Inferior parietal cortex (tissue), 1 donor: ENCODE results near the gene ABCB11.
A peak's percentile ranks its signal among the peaks of the same experiment; 100 is the strongest.

Experiments
- DNase-seq: peaks from one replicate; pipeline ENCODE4 v3.0.0-alpha.2; 2016; ENCODE audit errors: extremely low spot score

ABCB11 gene

DNA sequence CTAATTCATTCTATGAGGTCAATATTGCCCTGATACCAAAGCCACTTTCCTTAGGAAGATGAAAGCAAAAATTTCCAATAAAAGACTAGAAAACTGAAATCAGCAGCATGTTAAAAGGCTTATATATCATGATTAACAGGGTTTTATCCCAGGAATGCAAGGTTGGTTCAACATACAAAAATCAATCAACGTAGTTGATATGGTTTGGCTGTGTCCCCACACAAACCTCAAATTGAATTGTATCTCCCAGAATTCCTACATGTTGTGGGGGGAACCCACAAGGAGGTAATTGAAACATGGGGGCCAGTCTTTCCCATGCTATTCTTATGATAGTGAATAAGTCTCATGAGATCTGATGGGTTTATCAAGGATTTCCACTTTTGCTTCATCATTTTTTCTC, 11.7 kb upstream of the ABCB11 start:
- no peak for DNase-seq

DNA sequence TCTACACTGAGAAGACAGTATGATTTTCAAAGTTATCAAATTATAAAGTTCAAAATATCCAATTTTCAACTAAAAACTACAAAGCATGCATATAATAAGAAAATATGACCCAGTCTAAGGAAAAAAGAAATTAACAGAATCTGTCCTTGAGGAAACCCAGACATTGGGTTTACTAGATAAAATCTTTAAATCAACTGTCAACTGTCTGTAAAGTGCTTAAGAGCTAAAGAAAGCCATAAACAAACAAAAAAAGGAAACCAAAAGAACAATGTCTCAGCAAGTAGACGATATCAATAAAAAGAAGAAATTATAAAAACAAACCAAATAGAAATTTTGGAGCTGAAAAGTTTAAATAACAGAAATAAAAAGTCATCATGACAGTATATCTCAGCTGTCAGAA, 10.5 kb upstream of the ABCB11 start:
- DNase-seq, result no peak

- DNase-seq, result no peak
Measured at GRCh38 chr2:169039702-169040101, 8.6 kb upstream of the ABCB11 start.

DNA sequence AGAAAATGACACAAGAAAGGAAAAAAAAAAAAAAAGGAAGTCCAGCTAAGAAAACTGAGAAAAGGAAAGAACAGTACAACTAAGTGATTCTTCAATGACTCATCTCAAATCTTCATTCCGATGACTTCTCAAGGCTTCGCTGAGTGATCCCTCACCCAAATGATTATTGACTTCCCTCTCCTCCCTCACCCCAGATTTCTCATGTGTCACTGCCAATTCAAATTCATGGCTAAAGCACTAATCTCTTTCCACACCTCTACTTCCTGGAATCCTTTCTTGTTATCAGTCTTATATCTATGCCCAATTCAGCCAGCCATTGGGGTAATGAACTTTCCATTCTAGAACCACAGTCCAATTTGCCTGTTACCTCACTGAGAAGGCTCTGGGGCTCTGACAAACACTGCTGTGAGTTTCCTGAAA, 7.2 kb upstream of the ABCB11 start:
- DNase-seq, result no peak

GRCh38 chr2:169036736-169037440, 5.8 kb upstream of the ABCB11 start:
- DNase-seq, result no peak

GRCh38 chr2:169035887-169036286, 4.8 kb upstream of the ABCB11 start:
- DNase-seq, result no peak

DNA sequence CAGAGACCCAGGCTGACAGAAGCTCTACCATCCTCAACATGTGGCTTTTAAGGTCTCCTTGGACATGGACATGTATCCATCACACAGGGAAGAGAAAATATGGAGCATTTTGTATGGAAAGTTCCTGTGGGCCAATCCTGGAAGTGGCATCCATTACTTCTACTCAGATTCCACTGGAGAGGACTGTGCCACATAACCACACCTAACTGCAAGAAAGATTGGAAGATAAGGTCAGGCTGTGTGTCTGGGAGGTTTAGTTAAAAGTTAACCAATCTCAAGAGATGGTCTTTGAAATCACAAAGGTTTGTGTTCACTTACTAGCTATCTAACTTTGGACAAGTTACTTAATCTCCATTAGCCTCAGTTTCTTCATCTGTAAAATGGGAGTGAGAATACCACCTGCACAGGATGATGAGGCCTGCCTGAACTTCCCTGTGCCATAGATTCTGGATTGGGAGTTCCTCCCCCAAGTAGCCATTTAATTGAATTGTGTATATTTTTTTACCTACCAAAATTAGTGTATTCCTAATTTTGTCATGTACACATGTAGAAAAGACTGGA, 3.9 kb upstream of the ABCB11 start:
- DNase-seq, result no peak

DNA sequence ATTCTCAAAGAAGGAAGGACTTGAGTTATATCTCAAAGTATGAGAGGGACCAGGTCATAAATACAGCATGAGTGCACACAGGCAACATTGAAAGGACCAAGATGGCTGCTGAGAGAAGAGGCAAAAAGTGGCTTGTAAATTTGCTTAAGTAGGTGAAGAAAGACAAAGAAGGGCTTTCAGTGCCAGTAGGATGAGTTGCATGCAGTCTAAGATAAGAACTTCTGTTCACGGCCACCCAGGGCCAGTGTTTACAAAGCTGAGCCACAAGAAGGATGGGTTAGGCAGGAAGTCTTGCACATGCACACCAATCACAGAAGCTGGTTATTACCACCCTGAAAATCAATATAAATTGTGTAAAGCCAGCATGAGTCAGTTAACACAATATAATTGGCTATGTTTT, 3.1 kb upstream of the ABCB11 start:
- DNase-seq, result no peak

DNA sequence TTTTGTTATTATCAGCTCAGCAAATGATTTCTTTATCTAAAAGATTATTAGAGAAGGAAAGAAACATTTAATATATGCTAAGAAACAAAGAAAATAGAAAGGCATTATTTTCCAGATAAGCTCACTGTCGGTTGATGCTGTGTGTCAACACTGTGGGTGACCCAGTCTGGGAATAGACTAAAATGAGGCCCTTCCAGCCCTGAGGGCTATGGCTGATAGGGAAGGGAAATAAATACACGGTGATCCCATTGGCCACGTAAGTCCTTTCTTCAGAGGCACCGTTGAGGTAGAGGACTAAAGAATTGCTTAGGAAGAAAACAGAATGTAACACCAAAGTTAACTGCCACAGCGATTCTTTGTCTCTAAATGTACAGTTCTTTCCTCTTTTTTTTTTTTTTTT, 1.8 kb downstream of the ABCB11 start:
- no peak for DNase-seq

DNA sequence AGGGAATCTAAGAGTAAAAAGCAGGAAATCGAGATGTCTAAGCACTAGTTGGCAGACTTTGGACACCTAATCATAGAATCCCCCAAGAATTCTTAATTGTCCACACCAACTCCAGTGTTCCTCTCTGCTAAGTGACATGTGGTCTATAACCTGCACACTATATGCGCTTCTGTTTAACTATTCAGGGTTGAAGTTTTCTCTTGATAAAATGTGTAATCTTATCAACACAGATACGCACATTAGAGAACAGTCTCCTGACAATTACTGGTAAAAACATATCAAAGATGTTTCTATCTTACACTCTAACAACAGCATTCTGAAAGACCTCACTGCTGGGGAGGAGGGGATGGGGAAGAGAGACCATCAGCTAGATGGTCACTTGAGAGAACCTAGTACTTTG, 3.9 kb downstream of the ABCB11 start:
- no peak for DNase-seq

GRCh38 chr2:169026056-169026455, 5.1 kb downstream of the ABCB11 start:
- no peak for DNase-seq

DNA sequence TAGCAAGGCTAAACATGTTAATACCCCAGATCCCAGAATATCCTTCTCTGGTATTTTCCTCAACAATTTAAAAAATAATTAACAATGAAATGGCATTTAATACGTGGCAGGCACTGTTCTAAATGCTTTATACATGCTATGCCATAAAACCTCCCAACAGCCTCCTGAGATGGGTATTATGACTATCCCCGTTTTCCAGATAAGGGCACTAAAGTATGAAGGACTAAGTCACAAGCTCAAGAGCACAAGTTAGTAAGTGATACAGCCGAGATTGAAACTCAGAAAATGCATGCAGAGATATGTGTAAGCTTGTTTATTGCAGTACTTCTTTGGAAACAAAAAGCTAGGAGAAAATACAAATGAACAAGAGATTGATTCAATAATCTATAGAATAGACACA, 8.0 kb downstream of the ABCB11 start:
- DNase-seq, result no peak

DNA sequence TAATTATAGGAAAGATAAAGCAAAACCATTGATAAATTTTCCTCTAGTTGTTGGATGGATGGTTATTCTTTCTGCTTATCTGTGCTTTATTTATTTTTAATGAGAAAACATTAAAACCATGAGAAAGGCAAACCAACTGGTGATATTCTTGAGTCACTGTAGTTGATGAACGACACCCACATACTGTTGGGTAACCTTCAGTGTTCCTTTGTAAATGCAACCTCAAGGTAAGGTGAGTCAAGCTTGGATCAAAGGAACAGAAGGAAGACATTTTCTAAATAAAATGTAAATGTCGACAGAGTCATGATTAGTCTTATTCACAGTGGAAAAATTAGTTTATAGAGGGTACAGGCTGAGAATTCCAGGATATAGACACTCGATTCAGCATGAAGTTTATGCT, 12.7 kb downstream of the ABCB11 start:
- no peak for DNase-seq

DNA sequence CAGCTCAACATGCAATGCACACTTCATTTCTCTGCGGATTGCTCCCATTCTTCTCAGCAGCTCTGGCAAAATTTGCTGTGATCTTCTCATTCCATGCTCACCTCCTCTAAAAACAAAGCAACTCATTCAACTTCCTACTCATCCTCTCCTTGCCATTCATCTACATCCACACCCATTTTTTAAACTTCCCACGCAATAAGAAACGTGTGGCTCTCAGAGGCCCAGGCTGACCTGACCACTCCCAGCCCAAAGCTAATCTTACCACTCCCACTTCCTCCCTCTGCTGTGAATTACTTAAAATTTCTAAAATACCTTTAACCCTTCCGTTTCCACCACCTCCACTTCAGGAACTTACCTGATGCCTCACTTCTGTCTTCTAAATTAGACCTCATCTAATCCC, 15.2 kb downstream of the ABCB11 start:
- DNase-seq, result no peak

- no peak for DNase-seq
Measured at GRCh38 chr2:169014780-169015179, 16.3 kb downstream of the ABCB11 start.

DNA sequence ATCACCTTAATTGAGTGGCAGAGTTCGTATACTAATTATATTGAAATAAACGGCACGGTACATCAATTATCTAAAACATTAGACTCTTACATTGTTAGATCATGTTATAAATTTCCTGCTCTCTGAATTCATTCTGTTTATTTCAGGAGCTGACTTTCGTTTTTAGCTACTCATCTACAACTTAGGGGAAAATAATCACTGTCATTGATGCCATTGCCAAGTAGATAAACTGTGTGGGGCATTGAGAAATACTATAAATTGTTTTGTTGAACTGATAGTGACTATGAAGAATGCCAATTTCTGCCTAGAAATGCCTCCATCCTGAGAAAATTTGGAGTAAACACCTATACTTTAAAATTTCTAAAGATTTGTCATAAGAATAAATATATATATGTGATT, 17.5 kb downstream of the ABCB11 start:
- DNase-seq, result no peak

- no peak for DNase-seq
Measured at GRCh38 chr2:169012812-169013627, 18.1 kb downstream of the ABCB11 start.

GRCh38 chr2:169012191-169012792, 18.8 kb downstream of the ABCB11 start:
- DNase-seq, result peak; percentile 11

GRCh38 chr2:169011698-169012097, 19.4 kb downstream of the ABCB11 start:
- no peak for DNase-seq

DNA sequence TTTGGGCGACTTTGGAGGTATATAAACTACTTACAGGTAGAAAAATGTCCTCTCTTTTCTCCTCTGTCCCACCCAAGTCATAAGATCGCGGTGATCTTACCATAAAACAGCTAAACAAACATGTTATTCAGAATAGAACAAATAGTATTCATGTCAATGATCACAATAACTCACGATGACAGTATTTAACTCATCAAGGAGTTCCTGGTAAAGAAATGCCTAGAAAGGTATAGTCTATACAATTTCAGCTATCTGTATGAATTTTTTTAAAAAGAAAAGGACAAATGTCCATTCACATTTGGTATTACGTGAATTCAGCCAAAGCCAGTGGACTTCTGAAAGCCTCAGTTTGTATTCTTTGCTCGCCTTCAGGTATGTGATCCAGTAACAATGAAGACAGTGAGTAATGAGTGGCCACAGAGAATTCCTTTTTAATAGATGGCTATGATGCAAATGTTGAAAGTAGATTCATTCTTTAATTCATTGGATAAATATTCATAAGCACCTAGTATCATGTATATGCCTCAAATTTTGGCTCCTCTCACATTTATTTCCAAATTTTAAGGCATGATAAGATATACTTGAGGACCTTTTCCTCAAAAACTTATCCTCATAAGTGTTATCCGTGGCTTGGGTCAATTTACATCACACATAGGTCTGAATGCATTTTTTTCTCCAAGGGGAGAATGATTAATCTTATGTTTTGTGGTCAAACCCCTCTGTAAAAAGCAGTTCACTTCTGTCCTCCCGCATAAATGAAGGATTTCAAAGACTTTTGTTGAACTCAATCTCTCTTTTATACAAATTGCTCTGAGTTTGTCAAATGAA, 20.3 kb downstream of the ABCB11 start:
- no peak for DNase-seq

- DNase-seq, result no peak
Measured at GRCh38 chr2:169009865-169010579, 21.1 kb downstream of the ABCB11 start.
